Neural cell (in vitro differentiated cells): ENCODE measurements around the gene ABHD17A.
"Not testable (repeated sequence)": the region's sequence is repeated elsewhere in the genome, so short reads cannot be mapped to it uniquely, and the experiment has no call there.

ENCODE experiments used
- CTCF ChIP-seq: fragments of 450-650 bp; IDR thresholded peaks from 2 replicates; pipeline ENCODE4 v1.5.1; 2014; ENCODE audit warnings: antibody characterized with exemption, mild to moderate bottlenecking, moderate library complexity; ENCODE audit not compliant: poor library complexity, severe bottlenecking
- EZH2 ChIP-seq: fragments of 200-600, 300-800 bp; shearing (Covaris generic), sonication (generic); IDR thresholded peaks from 2 replicates; pipeline ENCODE4 v1.6.1; 2014; ENCODE audit warnings: antibody characterized with exemption, low read length, borderline replicate concordance, mild to moderate bottlenecking; ENCODE audit not compliant: insufficient read depth, poor library complexity, severe bottlenecking

- not testable (repeated sequence) for TF ChIP-seq CTCF, EZH2
Measured at GRCh38 chr19:1876496-1877279, 8.6 kb downstream of the ABHD17A start.
